T-helper 1 cell treated with Interleukin-12 subunit alpha and Interleukin-12 subunit beta and Interleukin-4 antibody, amounts not matched to agents 30 μg/mL and 1 μg/mL, for 36 hours (primary cell): ENCODE measurements around the gene TOPAZ1.

Experiments used
- H3K27ac Mint-ChIP-seq: one replicate; pipeline ENCODE4 v1.8.0; 2021; ENCODE audit warnings: mild to moderate bottlenecking, mixed read lengths
- H3K27me3 Mint-ChIP-seq: one replicate; pipeline ENCODE4 v1.8.0; 2021; ENCODE audit warnings: low read depth, mixed read lengths
- H3K36me3 Mint-ChIP-seq: one replicate; pipeline ENCODE4 v1.8.0; 2021; ENCODE audit warnings: low read depth, mixed read lengths
- H3K4me1 Mint-ChIP-seq: one replicate; pipeline ENCODE4 v1.8.0; 2021; ENCODE audit warnings: low read depth, mixed read lengths
- H3K4me3 Mint-ChIP-seq: one replicate; pipeline ENCODE4 v1.8.0; 2021; ENCODE audit warnings: mild to moderate bottlenecking, moderate library complexity, mixed read lengths
- H3K9me3 Mint-ChIP-seq: one replicate; pipeline ENCODE4 v1.8.0; 2021; ENCODE audit warnings: mixed read lengths

TOPAZ1 gene

GRCh38 chr3:44280077-44280476 is 38.4 kb downstream of the TOPAZ1 start:
- Mint-ChIP-seq H3K36me3 (no peaks in the 10 kb centered on the region), H3K9me3 (no peaks in the 10 kb centered on the region), H3K4me3 (no peak overlapping the region), H3K4me1 (no peaks in the 10 kb centered on the region), H3K27me3 (peaks cover 10% of the 10 kb centered on the region), H3K27ac (no peak overlapping the region)

GRCh38 chr3:44280631-44281030 is 38.9 kb downstream of the TOPAZ1 start:
- H3K4me1 Mint-ChIP-seq = no peaks in the 10 kb centered on the region
- H3K36me3 Mint-ChIP-seq = no peaks in the 10 kb centered on the region
- H3K27me3 Mint-ChIP-seq = peaks cover 10% of the 10 kb centered on the region
- H3K9me3 Mint-ChIP-seq = no peaks in the 10 kb centered on the region
- no peak overlapping the region for H3K4me3 Mint-ChIP-seq
- H3K27ac Mint-ChIP-seq = no peak overlapping the region

- no peak overlapping the region for H3K4me3 Mint-ChIP-seq
- no peaks in the 10 kb centered on the region for H3K4me1 Mint-ChIP-seq
- no peaks in the 10 kb centered on the region for H3K36me3 Mint-ChIP-seq
- H3K9me3 Mint-ChIP-seq = no peaks in the 10 kb centered on the region
- peaks cover 3% of the 10 kb centered on the region for H3K27me3 Mint-ChIP-seq
- no peak overlapping the region for H3K27ac Mint-ChIP-seq
Observed at GRCh38 chr3:44284949-44285348, 43.3 kb downstream of the TOPAZ1 start.

GRCh38 chr3:44289882-44290462 is 48.3 kb downstream of the TOPAZ1 start:
- Mint-ChIP-seq H3K4me1 (no peaks in the 10 kb centered on the region), H3K9me3 (no peaks in the 10 kb centered on the region), H3K4me3 (no peak overlapping the region), H3K36me3 (no peaks in the 10 kb centered on the region), H3K27me3 (peaks cover 7% of the 10 kb centered on the region), H3K27ac (no peak overlapping the region)

GRCh38 chr3:44292276-44292675 is 50.6 kb downstream of the TOPAZ1 start:
- Mint-ChIP-seq H3K27ac (no peak overlapping the region), H3K4me1 (no peaks in the 10 kb centered on the region), H3K4me3 (no peak overlapping the region), H3K27me3 (peaks cover 15% of the 10 kb centered on the region), H3K36me3 (no peaks in the 10 kb centered on the region), H3K9me3 (no peaks in the 10 kb centered on the region)

- Mint-ChIP-seq H3K9me3 (no peaks in the 10 kb centered on the region), H3K36me3 (no peaks in the 10 kb centered on the region), H3K27ac (no peak overlapping the region), H3K4me1 (no peaks in the 10 kb centered on the region), H3K4me3 (no peak overlapping the region), H3K27me3 (peaks cover 14% of the 10 kb centered on the region)
Observed at GRCh38 chr3:44292947-44293346, 51.3 kb downstream of the TOPAZ1 start.

- Mint-ChIP-seq H3K27ac (no peak overlapping the region), H3K9me3 (no peaks in the 10 kb centered on the region), H3K27me3 (peaks cover 12% of the 10 kb centered on the region), H3K36me3 (no peaks in the 10 kb centered on the region), H3K4me1 (no peaks in the 10 kb centered on the region), H3K4me3 (no peak overlapping the region)
Observed at GRCh38 chr3:44297255-44297654, 55.6 kb downstream of the TOPAZ1 start.

- no peak overlapping the region for H3K4me3 Mint-ChIP-seq
- no peaks in the 10 kb centered on the region for H3K27me3 Mint-ChIP-seq
- H3K4me1 Mint-ChIP-seq = no peaks in the 10 kb centered on the region
- no peaks in the 10 kb centered on the region for H3K36me3 Mint-ChIP-seq
- H3K9me3 Mint-ChIP-seq = no peaks in the 10 kb centered on the region
- H3K27ac Mint-ChIP-seq = no peak overlapping the region
Observed at GRCh38 chr3:44301746-44302145, 60.1 kb downstream of the TOPAZ1 start.

GRCh38 chr3:44309500-44309899 is 67.8 kb downstream of the TOPAZ1 start:
- H3K36me3 Mint-ChIP-seq = no peaks in the 10 kb centered on the region
- H3K9me3 Mint-ChIP-seq = no peaks in the 10 kb centered on the region
- no peak overlapping the region for H3K27ac Mint-ChIP-seq
- H3K4me3 Mint-ChIP-seq = no peak overlapping the region
- no peaks in the 10 kb centered on the region for H3K4me1 Mint-ChIP-seq
- peaks cover 2% of the 10 kb centered on the region for H3K27me3 Mint-ChIP-seq

GRCh38 chr3:44318891-44319311 is 77.2 kb downstream of the TOPAZ1 start:
- Mint-ChIP-seq H3K4me1 (no peaks in the 10 kb centered on the region), H3K27ac (no peak overlapping the region), H3K9me3 (no peaks in the 10 kb centered on the region), H3K4me3 (no peak overlapping the region), H3K27me3 (peaks cover 18% of the 10 kb centered on the region), H3K36me3 (no peaks in the 10 kb centered on the region)

- Mint-ChIP-seq H3K4me3 (no peak overlapping the region), H3K9me3 (peaks cover 2% of the 10 kb centered on the region), H3K36me3 (no peaks in the 10 kb centered on the region), H3K27ac (no peak overlapping the region), H3K4me1 (no peaks in the 10 kb centered on the region), H3K27me3 (peaks cover 26% of the 10 kb centered on the region)
Observed at GRCh38 chr3:44321335-44321734, 79.6 kb downstream of the TOPAZ1 start.

GRCh38 chr3:44323341-44323955 is 81.8 kb downstream of the TOPAZ1 start:
- H3K27ac Mint-ChIP-seq = no peak overlapping the region
- H3K36me3 Mint-ChIP-seq = no peaks in the 10 kb centered on the region
- peaks cover 3% of the 10 kb centered on the region for H3K9me3 Mint-ChIP-seq
- peaks cover 25% of the 10 kb centered on the region for H3K27me3 Mint-ChIP-seq
- H3K4me3 Mint-ChIP-seq = no peak overlapping the region
- H3K4me1 Mint-ChIP-seq = no peaks in the 10 kb centered on the region

GRCh38 chr3:44324584-44324983 is 82.9 kb downstream of the TOPAZ1 start:
- Mint-ChIP-seq H3K4me1 (no peaks in the 10 kb centered on the region), H3K36me3 (no peaks in the 10 kb centered on the region), H3K4me3 (no peak overlapping the region), H3K9me3 (peaks cover 3% of the 10 kb centered on the region), H3K27ac (no peak overlapping the region), H3K27me3 (peaks cover 25% of the 10 kb centered on the region)

GRCh38 chr3:44326019-44326418 is 84.3 kb downstream of the TOPAZ1 start:
- Mint-ChIP-seq H3K4me1 (no peaks in the 10 kb centered on the region), H3K9me3 (peaks cover 3% of the 10 kb centered on the region), H3K27me3 (peaks cover 21% of the 10 kb centered on the region), H3K36me3 (no peaks in the 10 kb centered on the region), H3K4me3 (no peak overlapping the region), H3K27ac (no peak overlapping the region)

GRCh38 chr3:44326515-44326914 is 84.8 kb downstream of the TOPAZ1 start:
- Mint-ChIP-seq H3K27me3 (peaks cover 21% of the 10 kb centered on the region), H3K9me3 (peaks cover 3% of the 10 kb centered on the region), H3K36me3 (no peaks in the 10 kb centered on the region), H3K4me3 (no peak overlapping the region), H3K4me1 (no peaks in the 10 kb centered on the region), H3K27ac (no peak overlapping the region)
